BE2C (cell line): Measurements from ENCODE around the gene ZNF213.

Experiments
- DNase-seq: peaks from one replicate; pipeline ENCODE4 v3.0.0-alpha.2; 2020
- H3K27me3 ChIP-seq: fragments of 250-450 bp; sonication (Bioruptor Pico); 2 replicates; pipeline ENCODE4 v1.5.1; 2020; ENCODE audit warnings: mild to moderate bottlenecking
- H3K36me3 ChIP-seq: fragments of 250-450 bp; sonication (Bioruptor Pico); 2 replicates; pipeline ENCODE4 v1.5.1; 2020; ENCODE audit warnings: mild to moderate bottlenecking
- H3K4me1 ChIP-seq: fragments of 250-450 bp; sonication (Bioruptor Pico); 2 replicates; pipeline ENCODE4 v1.5.1; 2020
- H3K4me3 ChIP-seq: 2 replicates; pipeline ENCODE4 v1.5.1; 2011; ENCODE audit warnings: low read depth, low read length
- H3K9me3 ChIP-seq: fragments of 250-450 bp; sonication (Bioruptor Pico); 2 replicates; pipeline ENCODE4 v1.5.1; 2020
- CTCF ChIP-seq: IDR thresholded peaks from 2 replicates; pipeline ENCODE4 v1.5.1; 2012; ENCODE audit warnings: mild to moderate bottlenecking, low read depth, low read length

ZNF213 gene

DNA sequence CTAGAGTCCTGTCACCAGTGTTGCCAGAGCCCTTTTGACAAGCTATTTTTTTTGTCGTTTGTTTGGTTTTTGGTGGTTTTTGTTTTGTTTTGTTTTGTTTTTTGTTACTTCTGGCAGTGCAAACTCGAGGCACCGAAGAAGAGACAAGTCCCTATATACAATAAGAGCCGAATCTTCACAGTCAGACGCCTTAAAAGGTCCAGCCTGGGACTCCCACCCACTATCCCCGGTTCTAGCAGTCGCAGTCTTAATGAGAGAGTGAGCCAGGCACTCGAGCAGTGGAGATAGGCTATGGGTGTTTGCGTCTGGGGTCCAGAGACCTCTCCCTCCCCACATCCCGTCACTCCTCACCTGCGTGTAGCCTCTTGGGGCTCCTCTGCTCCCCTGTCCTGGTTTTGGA is 55.0 kb downstream of the ZNF213 start:
- Histone ChIP-seq H3K36me3 (no peaks in the 10 kb centered on the region), H3K4me1 (no peaks in the 10 kb centered on the region), H3K4me3 (peak overlapping the region; percentile 92), H3K9me3 (no peaks in the 10 kb centered on the region), H3K27me3 (peaks cover 7% of the 10 kb centered on the region)
- DNase-seq = no peak
- TF ChIP-seq CTCF = no peak

- no peaks in the 10 kb centered on the region for H3K36me3 ChIP-seq
- H3K27me3 ChIP-seq = peaks cover 12% of the 10 kb centered on the region
- H3K4me3 ChIP-seq = peak overlapping the region; percentile 92
- no peak for DNase-seq
- H3K4me1 ChIP-seq = no peaks in the 10 kb centered on the region
- H3K9me3 ChIP-seq = no peaks in the 10 kb centered on the region
- TF ChIP-seq CTCF = no peak
These were observed 56.1 kb downstream of the ZNF213 start for GRCh38 chr16:3190949-3191353.
